Right lobe of liver (tissue), 4 donors: ENCODE results near the gene ADARB2.

ENCODE experiments used
- CTCF ChIP-seq, 4 donors: fragments of 200-600 bp in 3 of 4; fragments of 450-650 bp in 1 of 4; IDR thresholded peaks; one replicate each; pipeline versions ENCODE4 v1.5.1 to v1.8.0; 2016 to 2022; ENCODE audit warnings: antibody characterized with exemption in 4 of 4, mild to moderate bottlenecking in 2 of 4
- POLR2A ChIP-seq: fragments of 450-650 bp; IDR thresholded peaks from one replicate; pipeline ENCODE4 v1.6.1; 2017; ENCODE audit warnings: antibody characterized with exemption, mild to moderate bottlenecking
- donor health status: DM: no; HTN: no; CAD: no.
- donor health status: DM: no; HTN: no; CAD: no.
- donor health status: DM: no; HTN: yes; CAD: no.

- TF ChIP-seq POLR2A = no peak
- TF ChIP-seq CTCF (IDR thresholded peaks at IDR 0.05) = no peak
These were observed 584.0 kb downstream of the ADARB2 start for GRCh38 chr10:1153251-1153763.
